MV-4-11 (cell line): Measurements from ENCODE around the gene CENPW.

ENCODE experiments used
- DNase-seq: peaks from one replicate; lab custom pipeline; 2025; lab: John Stamatoyannopoulos, UW

The CENPW gene

DNA sequence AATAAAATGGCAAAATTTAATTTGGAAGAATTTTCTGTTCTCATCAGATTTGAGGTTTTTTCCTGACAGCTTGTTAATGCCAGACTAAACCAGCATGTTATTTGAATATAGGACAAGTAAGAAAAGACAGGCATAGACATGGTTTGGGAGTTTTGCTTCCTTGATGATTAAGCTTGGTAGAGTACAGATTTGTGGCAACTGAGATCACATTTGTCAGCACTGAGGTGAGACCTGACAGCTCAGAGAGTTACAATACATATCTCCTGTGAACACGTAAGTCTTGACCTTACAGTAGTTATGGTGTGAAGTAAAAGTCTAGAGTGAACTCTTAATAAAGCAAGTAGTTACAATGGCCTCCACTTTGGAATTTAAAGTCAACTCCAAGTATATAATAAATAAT lies 34.5 kb downstream of the CENPW start:
- DNase-seq = no peak

DNA sequence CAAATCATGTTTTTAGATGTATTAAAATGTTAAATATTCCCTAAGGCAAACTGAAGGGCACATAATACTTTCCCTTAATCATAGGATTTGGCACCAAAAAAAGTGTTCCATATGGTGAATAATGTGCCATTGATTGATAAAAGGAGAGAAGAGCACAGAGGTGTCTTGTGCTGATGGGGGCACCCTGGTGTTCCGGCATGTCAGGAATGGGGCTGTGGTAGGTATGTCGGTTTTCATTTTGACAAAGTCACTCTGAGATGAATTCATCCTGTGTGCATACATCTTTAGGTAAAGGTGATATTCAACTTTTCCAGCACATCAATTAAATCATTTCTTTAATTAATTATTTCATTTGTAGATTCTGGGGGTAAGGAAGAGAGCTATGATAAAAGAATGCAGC lies 36.8 kb downstream of the CENPW start:
- DNase-seq = no peak

DNA sequence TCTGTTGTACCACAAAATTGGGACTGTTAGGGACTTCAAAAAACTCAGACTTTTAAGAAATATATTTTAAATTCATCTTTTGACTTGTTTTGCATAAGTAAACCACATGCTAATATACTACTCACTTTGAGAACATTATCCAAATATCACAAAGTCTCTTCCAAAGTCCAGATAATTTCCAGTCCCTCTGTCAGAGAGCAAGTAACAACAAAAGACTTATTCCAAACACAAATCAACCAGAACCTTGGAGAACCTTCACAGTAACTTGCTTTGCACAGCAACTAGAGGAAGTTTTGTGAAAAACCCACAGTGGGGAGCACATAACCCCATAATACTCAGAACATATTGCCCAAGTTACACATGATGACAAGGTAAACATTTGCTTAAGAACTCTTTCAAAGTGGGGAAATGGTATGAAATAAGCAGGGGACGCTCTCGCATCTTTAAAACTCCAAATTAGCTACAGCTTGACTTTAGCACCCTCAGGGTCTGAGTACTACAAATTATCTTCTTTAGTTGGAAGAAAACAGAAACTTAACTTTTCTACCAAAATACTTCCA lies 37.8 kb downstream of the CENPW start:
- no peak for DNase-seq

DNA sequence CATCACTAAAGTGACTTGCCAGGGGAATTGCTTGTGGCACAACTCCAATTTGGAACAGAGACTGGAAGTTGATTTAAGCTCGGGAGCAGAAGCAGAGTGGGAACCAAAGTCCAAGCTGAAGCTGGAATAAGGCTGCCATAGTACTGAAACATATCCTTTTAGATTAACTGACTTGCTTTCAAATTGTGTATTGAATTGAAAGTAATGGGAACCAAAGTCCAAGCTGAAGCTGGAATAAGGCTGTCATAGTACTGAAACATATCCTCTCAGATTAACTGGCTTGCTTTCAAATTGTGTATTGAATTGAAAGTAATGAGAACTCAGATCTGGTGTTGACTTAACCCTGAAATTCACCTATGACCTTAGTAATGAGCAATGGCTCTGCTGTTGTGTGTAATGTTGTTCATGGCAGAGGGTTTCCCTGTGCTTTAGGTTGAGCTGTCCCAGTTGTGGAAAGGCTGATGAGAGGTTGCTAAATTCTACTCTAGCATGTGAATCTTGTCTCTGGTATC lies 40.2 kb downstream of the CENPW start:
- no peak for DNase-seq

DNA sequence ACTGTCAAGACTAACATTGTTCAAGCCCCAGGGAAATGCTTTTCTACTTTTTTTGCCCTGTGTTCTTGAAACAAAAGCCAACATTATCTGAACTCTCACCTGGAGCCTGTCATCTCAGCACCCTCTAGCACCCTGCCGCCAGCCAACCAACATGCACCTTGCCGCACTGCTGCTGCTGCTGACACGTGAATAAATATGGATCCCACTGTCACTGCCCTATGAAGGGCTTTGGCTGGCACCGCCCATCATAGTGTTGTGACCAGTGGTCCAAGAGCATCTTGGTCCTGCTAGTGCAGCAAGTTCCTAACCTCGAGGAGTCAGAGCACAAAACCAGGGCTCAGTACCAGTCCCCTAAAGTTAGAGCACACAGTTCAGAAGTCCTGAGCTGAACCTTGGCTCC lies 41.6 kb downstream of the CENPW start:
- DNase-seq = no peak

DNA sequence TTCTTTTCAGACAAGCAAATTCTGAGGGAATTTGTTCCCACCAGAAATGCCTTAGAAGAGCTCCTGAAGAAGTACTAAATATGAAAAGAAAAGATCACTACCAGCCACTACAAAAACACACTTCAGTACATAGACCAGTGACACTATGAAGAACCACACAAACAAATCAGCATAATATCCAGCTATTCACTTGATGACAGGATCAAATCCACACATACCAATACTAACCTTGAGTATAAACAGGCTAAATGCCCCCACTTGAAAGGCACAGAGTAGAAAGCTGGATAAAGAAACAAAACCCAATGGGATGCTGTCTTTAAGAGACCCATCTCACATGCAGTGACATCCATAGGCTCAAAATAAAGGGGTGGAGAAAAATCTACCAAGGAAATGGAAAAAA lies 43.3 kb downstream of the CENPW start:
- no peak for DNase-seq

DNA sequence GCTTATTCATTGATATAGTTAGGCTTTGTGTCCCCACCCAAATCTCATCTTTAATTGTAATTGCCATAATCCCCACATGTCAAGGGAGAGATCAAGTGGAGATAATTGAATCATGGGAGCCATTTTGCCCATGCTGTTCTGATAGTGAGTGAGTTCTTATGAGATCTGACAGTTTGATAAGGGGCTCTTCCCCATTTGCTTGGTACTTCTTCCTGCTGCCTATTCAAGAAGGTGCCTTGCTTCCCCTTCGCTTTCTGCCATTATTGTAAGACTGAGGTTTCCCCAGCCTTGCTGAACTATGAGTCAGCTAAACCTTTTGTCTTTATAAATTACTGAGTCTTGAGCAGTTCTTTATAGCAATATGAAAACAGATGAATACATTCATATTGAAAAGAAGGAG lies 45.6 kb downstream of the CENPW start:
- DNase-seq = no peak

DNA sequence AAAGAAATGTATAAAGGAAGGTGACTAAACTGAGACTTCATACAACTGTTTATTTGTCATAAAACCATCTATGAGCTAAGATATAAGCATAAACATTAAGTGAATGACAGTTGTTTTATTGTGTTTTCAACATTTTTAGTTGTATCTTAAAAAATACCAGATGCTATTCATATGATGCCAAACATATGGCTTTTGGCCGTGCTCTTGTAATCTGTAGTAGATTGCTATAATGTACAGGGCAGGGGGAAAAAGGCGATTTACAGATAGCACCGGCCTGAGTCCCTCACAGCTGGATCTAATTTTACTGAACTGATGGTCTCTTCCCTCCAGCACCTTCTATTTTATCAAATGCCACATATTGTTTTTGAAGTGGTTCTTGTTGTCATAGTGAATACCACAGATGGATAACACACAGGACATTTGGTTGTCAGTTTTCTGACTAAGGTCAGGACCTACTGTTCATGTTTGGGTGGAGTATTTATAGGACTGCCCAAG lies 48.2 kb downstream of the CENPW start:
- DNase-seq = no peak

DNA sequence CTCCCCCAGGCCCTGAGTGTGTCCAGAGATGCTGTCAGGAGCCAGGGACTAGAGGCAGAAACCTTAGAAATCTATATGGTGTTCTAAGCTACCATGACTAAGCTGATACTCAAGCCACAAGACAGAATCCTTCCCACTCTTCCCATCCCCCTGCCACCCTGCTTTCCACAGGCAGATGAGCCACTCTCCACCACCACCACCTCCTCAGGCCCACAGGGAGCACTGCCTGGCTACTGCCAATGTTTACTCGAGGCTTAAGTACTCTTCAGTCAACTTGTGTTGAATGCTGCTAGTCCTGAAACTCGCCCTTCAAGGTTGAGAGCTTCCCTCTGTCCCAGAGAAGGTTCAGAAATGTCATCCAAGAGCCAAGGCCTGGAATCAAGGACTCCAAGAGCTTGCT lies 56.2 kb downstream of the CENPW start:
- DNase-seq = no peak
